AG04449 (cell line): ENCODE measurements around the gene ADGRG1.
A peak's percentile ranks its signal among the peaks of the same experiment; 100 is the strongest.

Experiments
- CTCF ChIA-PET: fragments of 350-600 bp; formaldehyde crosslinking; extraction: SDS; loops from one replicate; lab custom pipeline; 2021; ENCODE audit warnings: antibody characterized with exemption; lab: Yijun Ruan, JAX
- POLR2A ChIA-PET: fragments of 400-600, 350-600 bp; formaldehyde crosslinking; extraction: SDS; loops from one replicate; lab custom pipeline; 2020; ENCODE audit warnings: antibody characterized with exemption, inconsistent platforms; lab: Yijun Ruan, JAX
- DNase-seq: peaks from one replicate; pipeline ENCODE4 v3.0.0-alpha.2; 2010; ENCODE audit warnings: low read depth, low spot score
- H3K4me3 ChIP-seq: 2 replicates; pipeline ENCODE4 v1.5.1; 2011; ENCODE audit warnings: low read depth, mild to moderate bottlenecking, control low read depth, low read length
- TF ChIP-seq, protein P1 (sequence below): IDR thresholded peaks from one replicate; pipeline ENCODE4 v1.5.1; 2011; ENCODE audit warnings: mild to moderate bottlenecking, moderate library complexity, low read length, control low read depth, inconsistent platforms; ENCODE audit not compliant: insufficient read depth; ENCODE audit errors: missing control alignments

ADGRG1 gene

DNA sequence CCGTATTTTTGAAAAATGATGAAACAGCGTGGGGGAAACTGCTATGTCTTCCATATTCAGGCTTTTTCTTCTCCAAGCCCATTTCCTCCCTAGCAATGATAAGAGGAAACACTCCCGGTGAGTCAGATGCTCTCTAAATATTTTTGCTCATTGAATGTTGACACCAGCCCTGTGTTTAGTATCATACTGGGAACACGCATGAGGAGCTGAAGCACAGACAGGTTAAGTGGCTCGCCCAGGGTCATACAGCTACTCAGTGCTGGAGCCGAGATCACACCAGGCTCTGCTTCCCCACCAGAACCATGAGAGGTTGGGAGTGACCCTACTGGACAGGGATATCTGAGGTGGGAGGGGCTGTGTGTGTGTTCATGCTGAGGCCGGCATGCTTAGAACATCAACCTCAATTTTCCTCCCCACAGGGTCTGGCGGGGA lies 37.8 kb upstream of the ADGRG1 start:
- ChIA-PET CTCF (interaction anchor here (0.5 to 16.7 kb wide), 34 partner anchors 9 to 423 kb away, joined by 3 to 256 read pairs (median 4); partner anchors contain the start of gene ADGRG1), POLR2A (no interaction called here)
- DNase-seq, result no peak
- no peak overlapping the region for H3K4me3 ChIP-seq
- TF ChIP-seq, protein P1, sequence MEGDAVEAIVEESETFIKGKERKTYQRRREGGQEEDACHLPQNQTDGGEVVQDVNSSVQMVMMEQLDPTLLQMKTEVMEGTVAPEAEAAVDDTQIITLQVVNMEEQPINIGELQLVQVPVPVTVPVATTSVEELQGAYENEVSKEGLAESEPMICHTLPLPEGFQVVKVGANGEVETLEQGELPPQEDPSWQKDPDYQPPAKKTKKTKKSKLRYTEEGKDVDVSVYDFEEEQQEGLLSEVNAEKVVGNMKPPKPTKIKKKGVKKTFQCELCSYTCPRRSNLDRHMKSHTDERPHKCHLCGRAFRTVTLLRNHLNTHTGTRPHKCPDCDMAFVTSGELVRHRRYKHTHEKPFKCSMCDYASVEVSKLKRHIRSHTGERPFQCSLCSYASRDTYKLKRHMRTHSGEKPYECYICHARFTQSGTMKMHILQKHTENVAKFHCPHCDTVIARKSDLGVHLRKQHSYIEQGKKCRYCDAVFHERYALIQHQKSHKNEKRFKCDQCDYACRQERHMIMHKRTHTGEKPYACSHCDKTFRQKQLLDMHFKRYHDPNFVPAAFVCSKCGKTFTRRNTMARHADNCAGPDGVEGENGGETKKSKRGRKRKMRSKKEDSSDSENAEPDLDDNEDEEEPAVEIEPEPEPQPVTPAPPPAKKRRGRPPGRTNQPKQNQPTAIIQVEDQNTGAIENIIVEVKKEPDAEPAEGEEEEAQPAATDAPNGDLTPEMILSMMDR, result no peak

DNA sequence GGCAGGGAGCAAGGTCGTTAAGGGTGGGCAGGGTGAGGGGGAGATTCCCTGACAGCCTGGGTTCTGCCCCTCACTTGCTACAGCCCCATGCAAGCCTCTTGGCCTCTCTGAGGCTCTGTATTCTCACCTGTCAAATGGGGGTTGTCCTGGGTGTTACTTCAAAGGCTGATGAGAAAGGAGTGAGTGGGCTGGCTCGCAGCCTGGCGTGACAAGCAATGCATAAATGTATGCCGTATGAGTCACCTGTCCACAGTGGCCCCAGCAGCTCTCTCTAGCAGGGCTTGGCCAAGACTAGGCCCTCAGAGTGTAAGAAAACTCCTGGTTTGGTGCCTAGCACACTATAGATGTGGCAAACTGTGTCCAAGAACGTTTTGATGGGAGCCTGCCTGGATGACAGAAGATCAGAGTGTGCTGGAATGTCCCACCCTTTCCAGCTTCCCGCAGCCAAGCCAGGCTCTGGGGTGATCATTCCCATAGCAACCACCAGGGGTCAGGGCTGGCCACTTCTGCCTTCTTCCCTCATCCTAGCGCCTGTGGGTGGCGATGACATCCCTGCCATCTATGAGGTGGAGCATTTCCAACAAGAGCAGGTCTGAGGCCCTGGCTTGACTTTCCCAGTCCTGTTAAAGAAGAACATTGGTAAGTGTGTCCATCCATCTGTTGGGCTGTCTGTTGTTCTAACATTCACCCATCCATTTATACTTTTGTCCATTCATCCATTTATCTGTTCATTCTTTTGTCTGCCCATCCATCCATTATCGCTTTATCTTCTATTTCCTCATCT lies 37.2 kb upstream of the ADGRG1 start:
- no peak overlapping the region; the same call in 1 of the 2 replicates for H3K4me3 ChIP-seq
- no peak for DNase-seq
- TF ChIP-seq, protein P1, result peak; percentile 91
- ChIA-PET POLR2A (no interaction called here), CTCF (interaction anchor here (0.5 to 16.7 kb wide), 32 partner anchors 8 to 423 kb away, joined by 3 to 256 read pairs (median 4); partner anchors contain the start of gene ADGRG1)

DNA sequence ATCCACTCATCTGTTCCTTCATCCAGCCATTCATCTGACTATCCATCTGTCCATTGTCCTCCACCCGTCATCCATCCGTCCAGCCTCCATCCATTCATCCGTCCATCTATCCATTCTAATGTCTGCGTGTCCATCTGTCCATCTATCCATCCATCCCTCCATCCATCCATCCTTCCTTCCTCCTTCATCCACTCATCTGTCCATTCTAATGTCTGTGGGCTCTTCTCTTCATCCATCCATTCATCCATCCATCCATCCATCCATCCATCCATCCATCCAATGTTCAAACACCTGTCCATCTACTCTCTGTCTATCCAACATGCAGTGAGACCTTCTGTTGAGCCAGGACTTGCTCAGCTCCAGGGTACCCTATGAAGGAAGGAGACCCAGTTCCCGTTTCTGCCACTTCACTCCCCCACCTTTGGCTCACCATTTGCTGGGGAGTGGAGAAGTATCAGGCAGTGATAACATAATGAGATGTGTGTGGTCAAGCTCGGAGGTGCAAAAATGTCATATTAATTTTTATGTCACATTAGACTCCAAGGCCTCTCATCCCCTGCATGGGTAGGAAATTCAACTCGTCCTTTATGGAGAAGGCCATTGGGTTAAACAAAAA lies 36.5 kb upstream of the ADGRG1 start:
- POLR2A ChIA-PET, result no interaction called here
- CTCF ChIA-PET, result interaction anchor here (0.7 to 16.7 kb wide), 11 partner anchors 8 to 165 kb away, joined by 4 to 256 read pairs (median 18); partner anchors contain the start of gene ADGRG1

DNA sequence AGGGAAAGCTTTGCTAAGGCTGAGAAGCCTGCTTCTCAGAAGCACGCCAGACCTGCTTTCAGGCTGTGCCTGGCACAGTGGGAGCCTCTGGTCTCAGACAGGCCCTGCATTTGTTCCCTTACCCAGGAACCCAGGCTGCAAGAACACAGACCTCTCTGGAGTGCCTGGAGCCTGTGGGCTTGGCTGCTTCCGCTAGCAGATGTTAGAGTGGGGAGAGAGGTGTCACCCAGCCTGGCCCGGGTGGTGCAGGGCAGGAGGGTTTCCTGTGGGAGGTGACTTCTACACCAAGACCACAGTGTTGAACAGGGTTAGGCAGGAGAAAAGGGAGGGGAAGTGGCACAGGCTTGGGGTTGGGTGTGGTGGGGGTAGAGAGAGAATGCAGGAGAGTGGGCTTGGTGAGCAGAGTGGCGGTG lies 35.8 kb upstream of the ADGRG1 start:
- TF ChIP-seq, protein P1, result no peak
- DNase-seq, result no peak
- CTCF ChIA-PET, result interaction anchor here (0.7 to 16.7 kb wide), 9 partner anchors 9 to 164 kb away, joined by 3 to 256 read pairs (median 19); partner anchors contain the start of gene ADGRG1
- POLR2A ChIA-PET, result no interaction called here
- no peak overlapping the region for H3K4me3 ChIP-seq

More for the DNA sequence above, 36.5 kb upstream of the ADGRG1 start:
- no peak for DNase-seq
- H3K4me3 ChIP-seq, result no peak overlapping the region
- TF ChIP-seq, protein P1, result no peak

DNA sequence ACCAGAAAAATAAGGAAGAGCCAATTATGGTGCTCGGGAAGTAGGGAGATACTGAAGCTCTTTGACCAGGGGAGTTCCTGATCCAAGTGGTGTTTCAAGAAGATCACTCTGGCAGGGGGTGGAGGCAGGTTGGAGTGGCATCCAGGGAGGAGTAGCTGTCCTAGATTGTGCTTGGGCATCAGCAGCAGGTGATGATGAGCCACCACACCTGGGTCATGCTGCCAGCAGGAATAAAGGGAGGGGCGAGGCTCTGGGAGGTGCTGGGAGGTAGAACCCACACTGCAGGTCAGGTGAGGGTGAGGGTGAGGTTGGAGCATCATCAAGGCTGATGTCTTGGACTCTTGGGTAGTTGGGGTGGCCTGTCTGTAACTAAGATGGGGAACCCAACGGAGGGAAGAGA lies 35.4 kb upstream of the ADGRG1 start:
- ChIA-PET CTCF (interaction anchor here (1.0 to 16.7 kb wide), 8 partner anchors 9 to 56 kb away, joined by 3 to 256 read pairs (median 14); no protein-coding TSS in a partner anchor), POLR2A (no interaction called here)
- no peak for DNase-seq
- TF ChIP-seq, protein P1, result no peak
- no peak overlapping the region for H3K4me3 ChIP-seq

DNA sequence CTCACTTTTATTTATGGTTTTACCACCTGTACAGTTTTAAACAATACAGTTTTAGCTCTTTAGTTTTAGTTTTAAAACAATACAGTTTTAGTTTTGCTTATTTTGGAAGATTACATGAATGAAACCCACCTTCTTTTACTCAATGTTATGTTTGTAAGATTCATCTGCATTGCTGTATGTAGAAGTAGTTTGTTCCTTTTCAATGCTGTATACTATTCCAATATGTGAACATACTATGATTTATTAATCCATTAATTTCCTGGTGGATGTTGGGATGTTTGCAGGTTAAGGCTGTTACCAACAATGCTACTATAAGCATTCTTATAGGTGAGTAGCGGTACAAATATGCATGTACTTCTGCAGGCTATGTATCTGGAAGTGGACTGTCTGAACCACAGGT lies 34.4 kb upstream of the ADGRG1 start:
- TF ChIP-seq, protein P1, result no peak
- no peak for DNase-seq
- POLR2A ChIA-PET, result no interaction called here
- H3K4me3 ChIP-seq, result no peak overlapping the region
- CTCF ChIA-PET, result interaction anchor here (0.7 to 16.7 kb wide), 9 partner anchors 8 to 162 kb away, joined by 3 to 256 read pairs (median 6); no protein-coding TSS in a partner anchor
